ENCODE data around the gene MEF2B.

The MEF2B gene

DNA sequence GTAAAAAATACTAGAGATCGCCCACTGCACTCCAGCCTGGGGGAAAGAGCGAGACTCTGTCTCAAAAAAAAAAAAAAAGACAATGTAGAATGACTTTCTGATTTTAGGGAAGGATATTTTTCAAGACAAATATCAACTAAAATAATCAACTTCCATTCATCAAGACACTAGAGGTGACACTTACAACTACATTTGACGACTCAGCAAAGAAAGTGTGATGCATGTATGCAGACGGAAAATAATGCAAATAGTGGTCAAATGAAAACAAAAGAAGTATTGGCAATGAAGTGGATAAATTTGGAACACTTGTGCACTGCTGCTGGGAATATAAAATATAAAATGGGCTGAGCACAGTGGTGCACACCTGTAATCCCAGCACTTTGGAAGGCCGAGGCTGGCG, 44.0 kb downstream of the MEF2B start:
- no peak overlapping the region for H3K4me3 ChIP-seq (ENCODE audit: low read depth, low read length)
- DNase-seq (ENCODE audit: low read depth) = no peak
- TF ChIP-seq, protein P1, sequence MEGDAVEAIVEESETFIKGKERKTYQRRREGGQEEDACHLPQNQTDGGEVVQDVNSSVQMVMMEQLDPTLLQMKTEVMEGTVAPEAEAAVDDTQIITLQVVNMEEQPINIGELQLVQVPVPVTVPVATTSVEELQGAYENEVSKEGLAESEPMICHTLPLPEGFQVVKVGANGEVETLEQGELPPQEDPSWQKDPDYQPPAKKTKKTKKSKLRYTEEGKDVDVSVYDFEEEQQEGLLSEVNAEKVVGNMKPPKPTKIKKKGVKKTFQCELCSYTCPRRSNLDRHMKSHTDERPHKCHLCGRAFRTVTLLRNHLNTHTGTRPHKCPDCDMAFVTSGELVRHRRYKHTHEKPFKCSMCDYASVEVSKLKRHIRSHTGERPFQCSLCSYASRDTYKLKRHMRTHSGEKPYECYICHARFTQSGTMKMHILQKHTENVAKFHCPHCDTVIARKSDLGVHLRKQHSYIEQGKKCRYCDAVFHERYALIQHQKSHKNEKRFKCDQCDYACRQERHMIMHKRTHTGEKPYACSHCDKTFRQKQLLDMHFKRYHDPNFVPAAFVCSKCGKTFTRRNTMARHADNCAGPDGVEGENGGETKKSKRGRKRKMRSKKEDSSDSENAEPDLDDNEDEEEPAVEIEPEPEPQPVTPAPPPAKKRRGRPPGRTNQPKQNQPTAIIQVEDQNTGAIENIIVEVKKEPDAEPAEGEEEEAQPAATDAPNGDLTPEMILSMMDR (IDR thresholded peaks at IDR 0.05; ENCODE audit: insufficient read depth, low read depth, low read length, missing control alignments) = no peak

DNA sequence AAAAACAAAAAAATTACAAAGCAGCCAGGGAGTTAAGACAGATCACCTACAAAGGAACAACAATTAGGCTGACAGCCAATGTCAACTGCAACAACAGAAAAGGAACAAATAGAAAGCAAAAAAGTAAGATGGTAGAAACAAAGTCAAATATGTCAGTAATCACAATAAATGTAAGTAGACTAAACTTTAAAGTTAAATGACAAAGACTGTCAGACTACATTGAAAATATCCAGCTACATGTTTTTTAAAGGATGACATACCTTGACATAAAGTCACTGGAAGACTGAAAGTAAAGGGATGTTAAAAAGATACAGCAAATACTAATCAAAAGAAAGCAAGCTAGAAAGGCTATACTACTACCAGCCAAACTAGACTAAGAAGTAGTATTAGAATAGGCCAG, 46.7 kb downstream of the MEF2B start:
- TF ChIP-seq, protein P1 (IDR thresholded peaks at IDR 0.05; ENCODE audit: insufficient read depth, low read depth, low read length, missing control alignments) = no peak
- DNase-seq (ENCODE audit: low read depth) = no peak
- H3K4me3 ChIP-seq (ENCODE audit: low read depth, low read length) = no peak overlapping the region

DNA sequence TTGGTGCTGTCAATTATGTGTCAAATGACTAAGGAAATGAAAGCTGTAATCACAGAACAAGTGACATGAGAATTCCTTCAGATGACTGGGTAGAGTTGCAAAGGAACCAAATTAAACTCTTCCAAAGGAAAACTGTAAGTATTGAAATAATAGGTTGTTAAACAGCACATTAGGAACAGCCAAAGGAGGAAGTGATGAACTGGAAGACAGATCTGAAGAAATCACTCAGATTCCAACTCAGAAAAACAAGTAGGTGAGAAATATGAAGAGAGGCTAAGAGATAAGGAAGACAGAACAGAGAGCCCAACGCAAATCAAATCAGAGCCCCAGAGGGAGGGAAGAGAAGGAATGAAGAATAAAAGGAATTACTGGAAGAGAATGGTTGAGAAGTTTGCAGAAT, 47.2 kb downstream of the MEF2B start:
- TF ChIP-seq, protein P1 (IDR thresholded peaks at IDR 0.05; ENCODE audit: insufficient read depth, low read depth, low read length, missing control alignments) = no peak
- H3K4me3 ChIP-seq (ENCODE audit: low read depth, low read length) = no peak overlapping the region
- no peak for DNase-seq (ENCODE audit: low read depth)

DNA sequence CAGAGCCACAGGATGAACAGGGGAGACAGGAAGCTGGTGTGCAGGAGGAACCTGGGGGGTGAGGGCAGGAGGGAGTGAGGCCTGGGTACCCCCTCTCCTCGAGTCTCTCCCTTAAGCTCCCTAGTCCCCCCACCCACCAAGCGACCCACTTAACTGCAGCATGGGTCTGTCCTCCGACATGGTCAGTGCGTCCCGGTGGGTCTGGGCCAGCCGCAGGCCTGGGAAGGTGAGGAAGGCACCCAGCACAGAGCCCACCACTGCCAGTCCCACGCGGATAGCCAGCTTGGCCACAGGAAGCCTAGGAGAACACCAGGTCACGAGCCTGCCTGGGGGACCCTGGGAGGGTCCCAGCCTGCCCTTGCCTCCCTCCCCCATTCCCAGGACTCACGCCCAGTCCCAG, 48.7 kb downstream of the MEF2B start:
- no peak overlapping the region for H3K4me3 ChIP-seq (ENCODE audit: low read depth, low read length)
- no peak for DNase-seq (ENCODE audit: low read depth)
- TF ChIP-seq, protein P1 (IDR thresholded peaks at IDR 0.05; ENCODE audit: insufficient read depth, low read depth, low read length, missing control alignments) = no peak

DNA sequence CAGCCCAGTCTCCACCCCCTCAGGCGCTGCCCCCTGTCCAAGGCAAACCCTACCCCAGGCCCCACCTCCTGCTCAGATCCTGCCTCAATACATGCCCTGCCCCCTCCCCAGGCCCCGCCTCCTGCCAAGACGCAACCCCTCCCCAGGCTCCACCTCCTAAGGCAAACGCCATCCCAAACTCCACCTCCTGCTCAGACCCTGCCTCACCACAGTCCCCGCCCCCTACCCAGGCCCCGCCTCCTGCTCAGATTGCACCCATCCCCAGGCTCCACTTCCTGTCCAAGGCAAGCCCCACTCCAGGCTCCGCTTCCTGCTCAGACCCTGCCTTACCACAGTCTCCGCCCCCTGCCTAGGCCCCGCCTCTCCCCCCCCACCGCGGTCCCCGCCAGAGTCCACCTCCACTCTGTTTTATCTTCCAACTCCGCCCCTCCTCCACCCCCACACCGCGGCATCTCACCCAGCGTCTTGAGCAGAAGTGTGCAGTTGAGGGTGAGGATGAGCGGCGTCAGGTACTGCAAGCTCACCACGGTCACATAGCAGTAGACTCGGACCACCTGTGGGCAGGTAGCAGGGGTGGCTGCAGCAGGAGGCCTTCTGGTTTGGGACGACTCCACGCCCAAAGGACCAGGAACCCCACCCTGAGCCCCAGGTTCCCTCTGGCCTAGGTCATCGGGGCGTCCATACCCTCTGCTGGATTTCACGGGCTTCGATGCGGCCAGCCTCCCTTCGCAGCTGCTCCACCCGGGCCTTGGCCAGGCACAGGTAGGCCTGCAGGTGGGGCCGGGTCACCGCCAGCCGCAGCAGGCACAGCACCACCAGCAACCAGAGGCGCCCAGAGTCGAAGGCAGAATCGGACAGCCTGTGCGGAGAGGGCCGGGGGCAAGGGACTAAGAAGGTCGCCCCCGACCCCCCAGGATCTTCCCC, 49.5 kb downstream of the MEF2B start:
- H3K4me3 ChIP-seq (ENCODE audit: low read depth, low read length) = no peak overlapping the region
- TF ChIP-seq, protein P1 (IDR thresholded peaks at IDR 0.05; ENCODE audit: insufficient read depth, low read depth, low read length, missing control alignments) = no peak
- DNase-seq (ENCODE audit: low read depth) = peak; percentile 43

DNA sequence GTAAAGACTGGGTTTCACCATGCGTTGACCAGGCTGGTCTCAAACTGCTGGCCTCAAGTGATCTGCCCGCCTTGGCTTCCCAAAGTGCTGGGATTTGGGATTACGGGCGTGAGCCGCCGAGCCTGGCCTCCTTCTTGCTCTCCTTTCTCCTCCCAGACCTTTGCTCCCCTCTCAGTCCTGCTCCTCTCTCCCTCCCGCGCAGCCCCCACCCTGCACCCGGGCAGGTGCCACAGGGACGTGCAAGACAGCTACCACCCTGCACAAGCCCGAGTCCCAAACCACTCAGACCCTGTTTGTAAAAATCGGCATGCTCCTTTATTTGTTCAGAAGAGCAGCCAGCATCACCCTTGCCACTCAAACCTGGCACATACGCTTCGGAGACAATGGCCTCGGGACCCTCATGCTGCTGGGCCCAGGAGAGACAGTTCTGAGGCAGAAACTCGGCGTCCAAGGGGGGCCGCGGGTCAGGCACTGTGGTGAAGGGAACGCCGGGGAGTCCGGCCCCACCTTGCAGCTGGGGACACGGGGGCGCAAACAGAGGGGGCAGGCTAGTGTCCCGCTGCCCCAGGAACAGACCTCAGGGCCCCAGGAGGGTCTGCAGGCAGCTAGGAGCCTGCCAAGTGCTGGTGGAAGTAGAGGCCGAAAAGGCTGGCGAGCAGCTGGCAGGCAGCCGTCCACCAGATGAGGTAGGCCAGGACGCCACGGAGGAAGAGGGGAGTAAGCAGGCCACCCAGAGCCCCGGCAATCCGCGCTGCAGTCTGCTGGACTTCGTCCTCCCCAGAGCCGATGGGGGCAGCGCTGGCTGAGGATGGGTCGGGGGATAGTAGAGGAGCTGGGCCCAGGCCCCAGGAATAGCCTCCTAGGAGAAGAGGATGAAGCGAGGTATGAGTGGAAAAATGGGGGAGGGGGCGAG, 50.5 kb downstream of the MEF2B start:
- no peak for DNase-seq (ENCODE audit: low read depth)
- TF ChIP-seq, protein P1 (IDR thresholded peaks at IDR 0.05; ENCODE audit: insufficient read depth, low read depth, low read length, missing control alignments) = no peak
- H3K4me3 ChIP-seq (ENCODE audit: low read depth, low read length) = no peak overlapping the region
